Transverse colon (tissue), 1 donor: ENCODE results near the gene PRIM2.
"Not testable (repeated sequence)": the region's sequence is repeated elsewhere in the genome, so short reads cannot be mapped to it uniquely, and the experiment has no call there.

ENCODE experiments used
- EP300 ChIP-seq: sonication (generic); formaldehyde crosslinking; IDR thresholded peaks from one replicate; pipeline ENCODE4 v1.6.1; 2017; ENCODE audit warnings: antibody characterized with exemption, low read depth
- POLR2A ChIP-seq: fragments of 450-650 bp; IDR thresholded peaks from one replicate; pipeline ENCODE4 v1.6.1; 2016; ENCODE audit warnings: antibody characterized with exemption, mild to moderate bottlenecking, moderate library complexity

GRCh38 chr6:57389038-57389592 lies 71.7 kb downstream of the PRIM2 start:
- TF ChIP-seq EP300, POLR2A: not testable (repeated sequence)
